Measurements from ENCODE around the gene PPP1R12C. TPM values are rescaled to one million over a fixed set of nuclear protein-coding genes. Genes with fewer than 3 reads are reported as not detected.

PPP1R12C gene
- total and polyA plus RNA-seq, 10 of the 15 experiments (the other 5 are each of a cell fraction or from before 2014, with no cell fraction given) = 1.4 to 84.7 (median 20.5) TPM

DNA sequence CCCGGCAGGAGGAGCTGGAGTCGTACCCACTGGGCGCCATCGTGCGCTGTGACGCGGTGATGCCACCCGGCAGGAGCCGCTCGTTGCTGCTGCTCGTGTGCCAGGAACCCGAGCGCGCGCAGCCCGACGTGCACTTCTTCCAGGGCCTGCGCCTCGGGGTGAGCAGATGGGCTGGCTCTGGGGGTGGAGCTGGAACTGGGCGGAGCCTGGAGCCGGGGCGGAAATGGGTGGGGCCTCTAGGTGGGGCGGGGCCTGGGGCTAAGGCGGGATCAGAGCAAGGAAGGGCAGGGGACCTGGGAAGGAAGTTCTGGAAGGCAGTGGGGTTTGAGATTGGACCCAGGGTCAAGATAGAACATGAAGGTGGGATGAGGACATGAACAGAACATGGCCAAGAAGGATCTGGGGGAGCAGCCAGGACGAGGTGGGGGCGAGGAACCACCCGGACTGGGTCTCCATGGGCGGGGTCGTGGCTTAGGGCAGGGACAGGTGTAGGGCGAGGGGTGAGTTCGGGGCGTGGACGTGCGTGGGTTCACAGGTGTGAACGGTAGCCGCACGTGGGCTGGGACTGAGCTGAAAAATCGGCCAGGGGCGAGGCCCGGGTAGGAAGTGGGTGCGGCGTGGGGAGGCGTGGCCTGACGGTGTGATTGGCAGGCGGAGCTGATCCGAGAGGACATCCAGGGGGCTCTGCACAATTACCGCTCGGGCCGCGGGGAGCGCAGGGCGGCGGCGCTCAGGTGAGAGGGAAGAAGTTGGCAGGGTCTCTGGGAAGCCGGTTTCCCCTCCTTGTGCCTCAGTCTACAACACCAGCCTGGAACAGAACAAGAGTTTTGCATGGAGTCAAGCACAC lies 37.1 kb downstream of the PPP1R12C start:
- in situ Hi-C loops (cut with MboI) = no loop called here
- BruUV-seq (replicated peaks) = no TSS peak
- TF ChIP-seq RFX5 (IDR thresholded peaks at IDR 0.05; ENCODE audit: low read depth, low read length) = no peak
- no peak for TF ChIP-seq NFIC (IDR thresholded peaks at IDR 0.05; ENCODE audit: low read depth, low read length)
- no peak for TF ChIP-seq NKRF (conservative IDR thresholded peaks at IDR 0.05)
- no peak for TF ChIP-seq SIN3A (IDR thresholded peaks at IDR 0.05; ENCODE audit: low read depth, low read length)
- TF ChIP-seq ESRRA (IDR thresholded peaks at IDR 0.05; ENCODE audit: low read length) = no peak
- no peak for TF ChIP-seq MTA2 (IDR thresholded peaks at IDR 0.05; ENCODE audit: low read depth)
- TF ChIP-seq MYB (IDR thresholded peaks at IDR 0.05; ENCODE audit: borderline replicate concordance, low read depth, low read length) = no peak
- peak; percentile 74 for TF ChIP-seq ZNF687 (IDR thresholded peaks at IDR 0.05)
- TF ChIP-seq KLF5 (IDR thresholded peaks at IDR 0.05; ENCODE audit: partially characterized antibody) = no peak
- no peak for TF ChIP-seq KDM1A (IDR thresholded peaks at IDR 0.05; ENCODE audit: borderline replicate concordance)
- no peak for TF ChIP-seq NBN (IDR thresholded peaks at IDR 0.05)
- TF ChIP-seq RB1 (IDR thresholded peaks at IDR 0.05; ENCODE audit: borderline replicate concordance) = no peak
- no peak for TF ChIP-seq HDAC6 (IDR thresholded peaks at IDR 0.05; ENCODE audit: unreplicated experiment)
- no peak for TF ChIP-seq USF2 (IDR thresholded peaks at IDR 0.05; ENCODE audit: borderline replicate concordance, low read depth, low read length)
- TF ChIP-seq BRCA1 (IDR thresholded peaks at IDR 0.05; ENCODE audit: low read depth, low read length) = no peak
- TF ChIP-seq NFYA (IDR thresholded peaks at IDR 0.05; ENCODE audit: borderline replicate concordance, low read depth, low read length) = no peak
- TF ChIP-seq ZNF207 (IDR thresholded peaks at IDR 0.05; ENCODE audit: borderline replicate concordance) = no peak

More for the DNA sequence above, 37.1 kb downstream of the PPP1R12C start:
- intact Hi-C loops (cut with micrococcal nuclease; ENCODE audit: unreplicated experiment) = no loop called here
- Histone ChIP-seq H3K4me3 (peak overlapping the region; percentile 60; the same call in 1 of the 2 replicates), H4K20me1 (ENCODE audit: control insufficient read depth, insufficient read depth) (no peaks in the 10 kb centered on the region), H3K4me2 (ENCODE audit: control insufficient read depth, insufficient read depth) (peak overlapping the region; percentile 97), H3K4me1 (ENCODE audit: control insufficient read depth, insufficient read depth, low read length) (peaks cover 7% of the 10 kb centered on the region; the same call in 1 of the 2 replicates), H3K36me3 (ENCODE audit: control insufficient read depth in 2 of 2, insufficient read depth in 2 of 2, low read length in 1 of 2) (no peaks in the 10 kb centered on the region), H3K9ac (ENCODE audit: control insufficient read depth, insufficient read depth, low read length) (peak overlapping the region; percentile 13; the same call in 1 of the 2 replicates), H3K79me2 (ENCODE audit: control insufficient read depth, insufficient read depth, low read length) (no peaks in the 10 kb centered on the region), H2AFZ (ENCODE audit: control insufficient read depth, low read depth, low read length) (peak overlapping the region; percentile 80), H3K27ac (ENCODE audit: control insufficient read depth, insufficient read depth) (no peak overlapping the region), H3K9me3 (replicated peaks; ENCODE audit: control insufficient read depth, insufficient read depth, low read length) (no peaks in the 10 kb centered on the region; the same call in 2 of the 3 replicates), H3K27me3 (replicated peaks in 1 of 2; ENCODE audit: control insufficient read depth in 2 of 2, insufficient read depth in 2 of 2, low read length in 1 of 2) (no peaks in the 10 kb centered on the region; a peak in 1 of 4 replicates)
- ChIA-PET POLR2A (interaction anchor here (0.9 kb wide), 1 partner anchor 70 kb away, joined by 3 read pairs; no protein-coding TSS in a partner anchor), RAD21 (ENCODE audit: unreplicated experiment) (interaction anchor here (1.0 to 1.7 kb wide), 2 partner anchors 18 to 406 kb away, joined by 3 to 6 read pairs; partner anchors contain the start of gene RDH13), CTCF (interaction anchor here (0.8 to 1.0 kb wide), 2 partner anchors 9 to 17 kb away, joined by 3 to 5 read pairs; partner anchors contain the start of gene RDH13), SMC1A (ENCODE audit: uncharacterized antibody, unreplicated experiment) (no interaction called here)
- FAIRE-seq = no peak
- DNase-seq (ENCODE audit: low read depth, low spot score) = no peak
- ATAC-seq = peak; percentile 88
- WGBS (ENCODE audit: insufficient coverage, insufficient replicate concordance, low lambda C conversion rate, missing lambda C conversion rate) = 18% methylated on average over 46 of the region's 55 CpGs
